ENCODE results near the gene SORCS1.

SORCS1 gene

DNA sequence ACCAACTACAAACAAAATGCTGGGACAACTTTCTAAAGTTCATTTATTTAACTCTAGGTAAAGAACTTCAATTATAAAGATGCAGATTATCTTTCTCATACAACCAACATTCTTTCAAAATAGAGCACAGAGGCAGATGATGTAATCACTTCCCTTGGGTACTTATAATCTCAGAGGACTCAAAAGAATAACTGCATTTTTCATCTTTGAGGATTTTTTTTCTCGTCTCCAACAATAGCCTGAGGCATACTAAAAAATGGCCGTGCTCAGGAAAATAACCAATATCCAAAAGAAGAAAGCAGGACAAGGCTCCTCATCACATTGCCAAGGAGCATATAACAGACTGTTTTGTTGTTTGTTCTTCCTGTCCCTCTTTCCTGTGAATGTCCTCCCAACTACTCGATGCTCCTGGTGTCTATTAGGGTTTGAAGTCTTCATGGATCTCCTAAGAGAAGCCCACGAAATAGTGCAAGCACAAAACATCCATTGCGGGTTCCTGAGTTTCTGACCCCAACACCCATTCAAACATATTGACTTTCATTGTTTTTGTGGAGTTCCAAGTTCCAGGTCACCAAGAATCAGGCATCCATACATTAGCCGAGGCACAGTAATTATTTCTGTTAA lies 182.9 kb downstream of the SORCS1 start:
- no peak for TF ChIP-seq CTCF (IDR thresholded peaks at IDR 0.05; ENCODE audit: insufficient read depth, low read depth, low read length, missing control alignments)
- no peak for DNase-seq (ENCODE audit: low read depth)
- H3K4me3 ChIP-seq (ENCODE audit: low read depth, low read length), result no peak overlapping the region

GRCh38 chr10:106980495-106981451 lies 183.7 kb downstream of the SORCS1 start:
- H3K4me3 ChIP-seq (ENCODE audit: low read depth, low read length), result no peak overlapping the region

GRCh38 chr10:106978756-106979155 lies 185.8 kb downstream of the SORCS1 start:
- DNase-seq (ENCODE audit: low read depth), result no peak
- H3K4me3 ChIP-seq (ENCODE audit: low read depth, low read length), result no peak overlapping the region

More at GRCh38 chr10:106980495-106981451, 183.7 kb downstream of the SORCS1 start:
- peak; percentile 70 for DNase-seq (ENCODE audit: low read depth)
- peak; percentile 32 for TF ChIP-seq CTCF (IDR thresholded peaks at IDR 0.05; ENCODE audit: insufficient read depth, low read depth, low read length, missing control alignments)

DNA sequence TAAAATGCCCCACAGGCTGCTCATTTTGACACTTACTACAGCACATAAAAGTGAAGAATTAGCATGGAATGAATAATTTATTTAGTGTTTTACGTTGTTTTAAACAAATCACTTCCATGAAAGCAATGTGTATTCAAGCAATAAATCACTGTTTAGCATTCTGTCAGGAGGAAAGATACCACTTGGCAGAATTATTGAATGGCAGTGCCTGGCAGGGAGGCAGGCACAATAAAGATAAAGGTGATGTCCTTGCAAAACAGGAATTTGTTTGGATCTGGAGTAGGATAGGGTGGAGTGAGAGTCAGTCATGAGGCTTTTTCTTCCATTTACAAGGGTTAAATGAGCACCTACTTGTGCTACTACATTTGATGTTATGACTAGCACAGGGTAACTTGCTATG lies 190.8 kb downstream of the SORCS1 start:
- H3K4me3 ChIP-seq (ENCODE audit: low read depth, low read length), result no peak overlapping the region
- no peak for TF ChIP-seq CTCF (IDR thresholded peaks at IDR 0.05; ENCODE audit: insufficient read depth, low read depth, low read length, missing control alignments)
- no peak for DNase-seq (ENCODE audit: low read depth)

More at GRCh38 chr10:106978756-106979155, 185.8 kb downstream of the SORCS1 start:
- TF ChIP-seq CTCF (IDR thresholded peaks at IDR 0.05; ENCODE audit: insufficient read depth, low read depth, low read length, missing control alignments), result no peak

DNA sequence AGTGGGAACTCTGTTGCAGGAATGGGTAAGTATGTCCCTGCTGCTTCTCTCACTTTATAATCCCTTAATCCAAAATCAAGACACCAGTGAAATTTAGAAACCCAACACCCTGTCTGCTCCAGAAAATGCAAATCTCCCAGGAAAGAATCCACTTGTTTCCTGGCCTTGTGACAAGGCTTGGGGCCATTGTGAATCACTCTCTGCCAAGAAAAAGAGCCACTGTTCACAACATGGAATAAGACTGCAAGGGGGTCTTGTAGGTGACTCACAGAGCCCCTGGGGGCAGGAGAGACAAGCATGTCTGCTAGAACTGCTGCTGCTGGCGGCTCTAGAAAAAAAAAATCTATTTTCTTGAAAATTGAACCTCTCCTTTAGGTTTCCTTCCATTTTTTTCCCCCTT lies 191.2 kb downstream of the SORCS1 start:
- DNase-seq (ENCODE audit: low read depth), result no peak
- H3K4me3 ChIP-seq (ENCODE audit: low read depth, low read length), result no peak overlapping the region
- TF ChIP-seq CTCF (IDR thresholded peaks at IDR 0.05; ENCODE audit: insufficient read depth, low read depth, low read length, missing control alignments), result no peak

DNA sequence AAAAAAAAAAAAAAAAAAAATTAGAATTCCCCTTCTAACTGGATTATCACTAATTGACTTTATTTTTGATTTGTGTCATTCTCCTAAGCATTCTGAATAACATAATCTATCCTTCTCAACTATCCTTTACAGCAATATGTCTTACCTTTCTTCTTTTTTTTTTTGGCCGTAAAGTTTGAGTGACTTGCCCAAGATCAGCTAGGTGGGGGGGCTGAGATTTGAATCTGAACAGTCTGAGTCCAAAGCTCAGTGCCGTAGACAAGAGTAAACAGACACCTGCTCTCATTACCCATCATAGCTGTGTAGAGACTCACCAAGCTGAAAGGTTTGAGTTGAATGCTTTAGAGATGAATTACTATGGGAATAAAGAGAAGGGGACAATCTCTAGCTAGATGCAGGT lies 192.1 kb downstream of the SORCS1 start:
- no peak for DNase-seq (ENCODE audit: low read depth)
- no peak overlapping the region for H3K4me3 ChIP-seq (ENCODE audit: low read depth, low read length)
- no peak for TF ChIP-seq CTCF (IDR thresholded peaks at IDR 0.05; ENCODE audit: insufficient read depth, low read depth, low read length, missing control alignments)

Data from GM12865 (cell line).